Nephron (organoid): ENCODE data around the gene ASXL3.

Source experiments
- H3K27ac Mint-ChIP-seq, 3 experiments: 2 replicates each; pipeline ENCODE4 v1.8.0; 2020; ENCODE audit warnings: mixed read lengths in 3 of 3, mild to moderate bottlenecking in 2 of 3, moderate library complexity in 1 of 3
- H3K27me3 Mint-ChIP-seq: 2 replicates; pipeline ENCODE4 v1.8.0; 2021; ENCODE audit warnings: low read depth, mild to moderate bottlenecking, moderate library complexity, mixed read lengths
- H3K36me3 Mint-ChIP-seq: 2 replicates; pipeline ENCODE4 v1.8.0; 2020; ENCODE audit warnings: low read depth, mixed read lengths
- H3K4me1 Mint-ChIP-seq: 2 replicates; pipeline ENCODE4 v1.8.0; 2020; ENCODE audit warnings: mixed read lengths
- H3K4me3 Mint-ChIP-seq, 3 experiments: 2 replicates each; pipeline ENCODE4 v1.8.0; 2020; ENCODE audit warnings: mild to moderate bottlenecking in 3 of 3, mixed read lengths in 3 of 3, moderate library complexity in 2 of 3
- H3K9me3 Mint-ChIP-seq: 2 replicates; pipeline ENCODE4 v1.8.0; 2020; ENCODE audit warnings: mixed read lengths
- CTCF ChIP-seq, 3 experiments: fragments of 200-600 bp; sonication (generic); IDR thresholded peaks; one replicate each; pipeline ENCODE4 v1.5.0; 2021; ENCODE audit warnings: antibody characterized with exemption in 3 of 3; ENCODE audit not compliant: unreplicated experiment in 3 of 3

The ASXL3 gene

DNA sequence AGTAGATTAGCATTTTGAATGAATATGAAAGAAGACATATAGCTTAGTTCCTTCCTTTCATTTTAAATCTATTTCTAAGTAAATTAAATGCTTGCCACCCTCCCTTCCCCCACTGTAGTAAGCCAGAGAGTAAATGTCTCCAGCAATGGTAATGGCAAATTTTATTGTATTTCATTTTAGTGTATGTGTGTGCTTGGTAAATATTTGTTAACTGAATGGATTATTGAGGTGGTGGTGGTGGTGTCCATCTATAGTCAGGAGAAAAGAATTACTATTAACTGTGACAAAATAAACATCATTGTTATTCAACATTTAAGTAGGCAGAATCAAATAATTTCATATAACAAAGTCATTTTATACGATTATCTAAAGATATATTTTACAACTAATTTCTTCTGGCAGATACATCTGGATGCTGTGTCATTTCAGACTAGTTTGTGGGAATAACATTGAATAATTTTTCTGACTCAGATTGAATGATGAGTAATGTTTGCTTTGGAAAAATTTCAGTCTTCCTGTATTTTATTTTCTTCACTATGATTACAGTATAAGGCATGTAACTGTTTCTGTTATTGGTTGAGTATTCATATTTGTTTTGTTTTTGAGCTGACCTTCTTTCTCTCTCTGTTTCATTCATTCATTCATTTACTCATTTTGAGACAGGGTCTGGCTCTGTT, 18.3 kb downstream of the ASXL3 start:
- Mint-ChIP-seq H3K9me3 (no peaks in the 10 kb centered on the region), H3K27me3 (no peaks in the 10 kb centered on the region), H3K4me3 (no peak overlapping the region), H3K4me1 (peaks cover 8% of the 10 kb centered on the region), H3K36me3 (no peaks in the 10 kb centered on the region), H3K27ac (no peak overlapping the region)
- TF ChIP-seq CTCF (IDR thresholded peaks at IDR 0.05; ENCODE audit: unreplicated experiment in 3 of 3) = no peak

DNA sequence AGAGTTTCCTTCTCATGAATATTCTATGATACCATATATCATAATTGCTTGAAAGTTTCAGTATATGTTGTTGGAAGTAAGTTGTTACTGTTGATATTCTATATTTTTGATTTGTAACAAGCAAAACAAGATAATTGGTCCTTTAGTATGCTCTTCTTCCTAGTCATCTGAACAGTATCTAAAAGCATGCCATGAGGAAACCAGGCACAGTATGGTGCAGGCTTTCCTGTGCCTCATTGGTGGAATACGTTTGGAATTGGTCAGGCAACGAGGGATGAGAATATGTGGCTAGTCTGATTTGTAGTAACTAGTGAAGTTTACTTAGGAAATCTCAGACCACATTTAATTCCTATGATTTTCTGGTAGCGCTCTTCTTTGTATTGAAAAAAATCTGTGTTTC, 22.8 kb downstream of the ASXL3 start:
- Mint-ChIP-seq H3K4me3 (no peak overlapping the region), H3K27me3 (no peaks in the 10 kb centered on the region), H3K27ac (no peak overlapping the region), H3K4me1 (peaks cover 5% of the 10 kb centered on the region), H3K9me3 (no peaks in the 10 kb centered on the region), H3K36me3 (peaks cover 5% of the 10 kb centered on the region)
- TF ChIP-seq CTCF (IDR thresholded peaks at IDR 0.05; ENCODE audit: unreplicated experiment in 3 of 3) = no peak

- H3K4me3 Mint-ChIP-seq = no peak overlapping the region
- H3K9me3 Mint-ChIP-seq = no peaks in the 10 kb centered on the region
- H3K27ac Mint-ChIP-seq = peak overlapping the region in 2 of 3 experiments; percentile 13 to 34
- peaks cover 15% of the 10 kb centered on the region for H3K36me3 Mint-ChIP-seq
- no peak for TF ChIP-seq CTCF (IDR thresholded peaks at IDR 0.05; ENCODE audit: unreplicated experiment in 3 of 3)
- peaks cover 5% of the 10 kb centered on the region for H3K4me1 Mint-ChIP-seq
- H3K27me3 Mint-ChIP-seq = no peaks in the 10 kb centered on the region
Measured at GRCh38 chr18:33603454-33603853, 25.4 kb downstream of the ASXL3 start.

- no peaks in the 10 kb centered on the region for H3K9me3 Mint-ChIP-seq
- no peak for TF ChIP-seq CTCF (IDR thresholded peaks at IDR 0.05; ENCODE audit: unreplicated experiment in 3 of 3)
- peaks cover 5% of the 10 kb centered on the region for H3K4me1 Mint-ChIP-seq
- H3K27me3 Mint-ChIP-seq = no peaks in the 10 kb centered on the region
- no peak overlapping the region for H3K4me3 Mint-ChIP-seq
- H3K27ac Mint-ChIP-seq = no peak overlapping the region
- peaks cover 23% of the 10 kb centered on the region for H3K36me3 Mint-ChIP-seq
Measured at GRCh38 chr18:33605250-33605649, 27.2 kb downstream of the ASXL3 start.

- no peak for TF ChIP-seq CTCF (IDR thresholded peaks at IDR 0.05; ENCODE audit: unreplicated experiment in 3 of 3)
- peaks cover 9% of the 10 kb centered on the region for H3K4me1 Mint-ChIP-seq
- no peaks in the 10 kb centered on the region for H3K9me3 Mint-ChIP-seq
- H3K36me3 Mint-ChIP-seq = peaks cover 29% of the 10 kb centered on the region
- H3K27me3 Mint-ChIP-seq = no peaks in the 10 kb centered on the region
- no peak overlapping the region for H3K27ac Mint-ChIP-seq
- no peak overlapping the region for H3K4me3 Mint-ChIP-seq
Measured at GRCh38 chr18:33606621-33607020, 28.6 kb downstream of the ASXL3 start.

GRCh38 chr18:33611525-33612135, 33.6 kb downstream of the ASXL3 start:
- H3K9me3 Mint-ChIP-seq = no peaks in the 10 kb centered on the region
- H3K4me3 Mint-ChIP-seq = peak overlapping the region in 1 of 3 experiments; percentile 24
- peaks cover 50% of the 10 kb centered on the region for H3K36me3 Mint-ChIP-seq
- H3K27me3 Mint-ChIP-seq = no peaks in the 10 kb centered on the region
- peaks cover 8% of the 10 kb centered on the region for H3K4me1 Mint-ChIP-seq
- H3K27ac Mint-ChIP-seq = peak overlapping the region in 2 of 3 experiments; percentile 54 to 85
- TF ChIP-seq CTCF (IDR thresholded peaks at IDR 0.05; ENCODE audit: unreplicated experiment in 3 of 3) = no peak
